Measurements from ENCODE around the gene DDOST.

The DDOST gene

DNA sequence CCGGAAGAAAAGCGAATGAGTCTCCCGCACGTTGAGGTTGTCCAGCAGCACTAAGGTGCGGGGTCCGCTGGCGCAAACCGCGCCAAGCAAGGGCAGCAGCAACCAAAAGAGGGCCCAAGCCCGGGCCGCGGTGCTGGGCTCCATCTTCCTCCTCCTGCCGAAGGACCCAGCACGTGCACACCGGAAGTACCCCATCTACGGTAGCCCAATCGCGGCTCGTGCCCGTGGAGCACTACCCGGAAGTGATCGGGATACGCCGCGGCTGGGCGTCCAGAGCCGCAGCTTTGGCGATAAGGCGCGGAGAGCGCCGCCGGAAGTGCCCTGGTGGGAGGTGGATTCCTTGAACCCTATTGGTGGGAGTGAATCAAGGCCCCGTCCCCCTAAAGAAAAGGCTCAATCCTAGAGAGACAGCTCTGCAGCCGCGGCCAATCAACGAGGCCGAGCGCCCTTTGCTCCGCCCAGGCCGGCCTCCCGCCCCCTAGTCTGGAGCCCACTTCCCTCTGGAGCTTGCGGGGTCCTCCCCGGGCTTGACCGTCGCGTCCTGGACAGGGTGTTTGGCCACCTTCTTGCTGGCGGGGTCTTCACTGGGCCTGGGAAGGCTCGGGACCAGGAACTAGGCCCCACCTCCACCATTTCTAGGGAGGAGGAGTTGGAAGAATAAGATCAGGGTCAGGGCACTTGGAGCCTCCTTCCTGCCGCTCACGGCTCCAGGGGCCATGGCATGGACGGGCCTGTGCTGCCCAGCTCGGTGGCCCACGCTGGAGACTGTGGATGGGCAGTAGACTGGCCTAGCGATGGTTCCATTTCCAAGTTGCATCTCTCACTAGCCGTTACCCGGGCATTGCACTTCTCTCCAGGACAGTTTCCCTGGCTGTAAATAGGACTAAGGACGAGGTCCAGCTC is at the start of gene DDOST:
DDOST (minus strand) TSS at position 163 of the 903 bp plus-strand sequence; CDS start at position 144, 19 bp downstream.
- DNase-seq (ENCODE audit: low spot score): peak; percentile 96

DNA sequence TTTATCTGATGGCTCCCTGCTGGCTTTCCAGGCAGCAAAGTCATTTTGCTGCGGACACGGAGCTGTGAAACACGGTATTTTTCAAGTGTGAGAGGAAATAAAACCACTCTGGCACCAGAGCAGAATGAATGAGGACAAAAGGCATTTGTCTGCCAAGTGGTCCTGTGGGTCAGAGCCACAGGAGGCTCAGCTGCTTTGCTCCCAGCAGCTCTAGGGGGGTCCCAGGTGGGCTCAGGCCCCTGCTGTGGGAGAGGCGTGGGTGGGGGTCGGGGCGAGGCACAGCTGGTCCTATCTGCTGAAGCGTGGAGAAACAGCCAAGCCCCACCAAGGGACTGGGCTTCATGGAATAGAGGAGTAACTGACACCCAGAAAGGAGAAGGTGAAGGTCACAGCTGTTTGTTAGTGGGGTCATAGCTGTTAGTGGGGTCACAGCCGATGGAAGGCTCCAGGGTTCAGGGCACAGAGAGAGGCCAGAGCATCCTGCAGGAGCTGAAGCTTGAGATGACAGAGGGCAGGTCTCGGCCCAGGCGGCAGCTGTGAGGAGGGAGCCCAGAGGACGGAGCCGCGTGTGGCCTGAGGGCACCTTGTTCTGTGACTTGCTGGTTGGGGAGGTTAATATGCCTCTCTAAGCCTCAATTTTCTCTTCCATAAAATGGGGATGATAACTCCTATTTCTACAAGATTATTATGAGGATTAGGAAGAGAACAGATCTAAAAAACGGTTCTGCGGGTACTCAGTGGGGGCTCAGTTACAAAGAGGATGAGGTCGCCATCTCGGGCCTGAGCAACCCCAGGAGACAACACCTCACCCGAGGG is 49.5 kb upstream of the DDOST start:
- DNase-seq (ENCODE audit: low spot score): no peak

DNA sequence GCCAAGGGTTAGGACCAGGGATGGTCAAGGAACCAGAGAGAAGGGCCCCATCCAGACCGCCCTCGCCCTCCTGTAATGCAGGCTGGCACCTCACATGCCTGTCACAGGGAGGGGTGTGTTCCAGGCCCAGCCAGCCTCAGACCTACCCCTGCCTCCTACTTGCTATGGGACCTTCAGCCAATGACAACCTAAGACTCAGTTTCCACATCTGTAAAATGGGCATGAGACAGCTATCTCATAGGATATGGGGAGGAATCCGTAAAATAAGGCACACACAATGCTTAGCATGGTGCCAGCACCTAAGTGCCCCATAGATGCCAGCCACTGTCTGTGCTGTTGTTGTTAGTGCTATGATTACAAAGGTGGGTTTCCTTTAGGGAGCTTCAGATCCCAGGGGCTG is 48.7 kb upstream of the DDOST start:
- DNase-seq (ENCODE audit: low spot score): no peak

DNA sequence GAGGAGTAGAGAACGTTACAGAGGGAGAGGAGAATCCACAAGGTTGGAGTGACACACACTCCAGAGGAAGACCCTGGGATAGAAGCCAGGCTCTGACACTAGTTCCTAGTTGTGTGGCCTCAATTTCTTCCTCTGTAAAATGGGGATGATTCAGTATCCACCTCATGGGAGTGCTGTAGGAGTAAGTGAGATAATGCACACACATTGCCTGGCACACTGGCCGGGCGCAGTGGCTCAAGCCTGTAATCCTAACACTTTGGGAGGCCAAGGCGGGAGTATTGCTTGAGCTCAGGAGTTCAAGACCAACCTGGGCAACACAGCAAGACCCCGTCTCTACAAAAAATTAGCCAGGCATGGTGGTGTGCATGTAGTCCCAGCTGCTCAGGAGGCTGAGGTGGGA is 47.7 kb upstream of the DDOST start:
- DNase-seq (ENCODE audit: low spot score): no peak

DNA sequence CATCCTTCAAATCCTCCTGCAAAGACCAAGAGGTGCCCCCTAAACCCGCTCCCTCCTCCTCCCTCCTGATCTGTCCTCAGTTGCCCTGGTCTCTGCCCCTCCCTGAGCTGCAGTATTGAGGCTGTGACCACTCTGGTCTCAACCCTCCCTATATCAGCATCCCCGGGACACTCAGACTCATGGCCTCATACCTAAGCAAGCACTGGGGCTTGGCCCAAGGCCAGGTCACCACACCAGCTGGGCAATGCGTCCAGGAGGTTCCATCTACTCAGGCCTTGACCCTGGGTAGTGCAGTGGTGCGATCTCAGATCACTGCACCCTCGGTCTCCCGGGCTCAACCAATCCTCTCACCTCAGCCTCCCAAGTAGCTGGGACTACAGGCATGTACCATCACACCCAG is 46.9 kb upstream of the DDOST start:
- DNase-seq (ENCODE audit: low spot score): no peak

DNA sequence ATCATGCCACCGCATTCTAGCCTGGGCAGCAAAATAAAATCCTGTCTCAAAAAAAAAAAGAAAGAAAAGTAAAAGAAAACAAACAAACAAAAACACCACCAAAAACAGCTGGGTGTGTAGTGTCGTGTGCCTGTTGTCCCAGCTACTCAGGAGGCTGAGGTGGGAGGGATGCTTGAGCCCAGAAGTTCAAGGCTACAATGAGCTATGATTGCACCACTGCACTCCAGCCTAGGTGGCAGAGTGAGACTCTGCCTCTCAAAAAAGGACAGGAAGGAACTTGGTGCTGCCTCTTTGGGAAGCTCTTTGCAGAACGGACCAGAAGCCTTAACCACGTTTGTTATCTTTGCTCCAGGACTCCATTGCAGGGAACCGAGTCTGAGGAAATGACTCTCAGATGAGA is 45.7 kb upstream of the DDOST start:
- DNase-seq (ENCODE audit: low spot score): no peak

DNA sequence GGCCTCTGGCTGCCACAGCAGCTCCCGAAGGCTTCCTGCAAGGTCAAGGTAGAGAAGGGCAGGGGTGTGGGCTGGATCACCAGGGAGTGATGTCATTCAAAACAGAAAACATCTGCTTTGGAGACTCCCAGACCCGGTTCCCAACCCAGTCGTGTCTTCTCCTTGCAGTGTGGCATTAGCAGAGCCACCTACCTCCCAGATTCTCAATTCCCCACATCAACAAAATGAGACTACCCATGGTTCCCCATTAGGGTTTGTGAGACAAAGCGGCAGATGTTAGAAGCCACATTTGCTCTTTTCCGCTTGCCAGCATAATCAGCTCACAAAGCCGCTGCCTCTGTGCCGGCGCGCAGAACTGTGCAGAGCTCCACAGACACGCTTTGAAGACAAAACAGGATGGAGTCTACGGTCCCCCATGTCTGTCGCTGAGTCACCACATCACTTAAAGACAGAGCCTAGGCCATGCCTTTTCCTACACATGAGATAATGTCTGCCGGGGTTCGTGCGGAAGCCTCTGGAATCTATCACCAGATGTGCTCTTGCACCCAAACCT is 44.1 kb upstream of the DDOST start:
- no peak for DNase-seq (ENCODE audit: low spot score)

DNA sequence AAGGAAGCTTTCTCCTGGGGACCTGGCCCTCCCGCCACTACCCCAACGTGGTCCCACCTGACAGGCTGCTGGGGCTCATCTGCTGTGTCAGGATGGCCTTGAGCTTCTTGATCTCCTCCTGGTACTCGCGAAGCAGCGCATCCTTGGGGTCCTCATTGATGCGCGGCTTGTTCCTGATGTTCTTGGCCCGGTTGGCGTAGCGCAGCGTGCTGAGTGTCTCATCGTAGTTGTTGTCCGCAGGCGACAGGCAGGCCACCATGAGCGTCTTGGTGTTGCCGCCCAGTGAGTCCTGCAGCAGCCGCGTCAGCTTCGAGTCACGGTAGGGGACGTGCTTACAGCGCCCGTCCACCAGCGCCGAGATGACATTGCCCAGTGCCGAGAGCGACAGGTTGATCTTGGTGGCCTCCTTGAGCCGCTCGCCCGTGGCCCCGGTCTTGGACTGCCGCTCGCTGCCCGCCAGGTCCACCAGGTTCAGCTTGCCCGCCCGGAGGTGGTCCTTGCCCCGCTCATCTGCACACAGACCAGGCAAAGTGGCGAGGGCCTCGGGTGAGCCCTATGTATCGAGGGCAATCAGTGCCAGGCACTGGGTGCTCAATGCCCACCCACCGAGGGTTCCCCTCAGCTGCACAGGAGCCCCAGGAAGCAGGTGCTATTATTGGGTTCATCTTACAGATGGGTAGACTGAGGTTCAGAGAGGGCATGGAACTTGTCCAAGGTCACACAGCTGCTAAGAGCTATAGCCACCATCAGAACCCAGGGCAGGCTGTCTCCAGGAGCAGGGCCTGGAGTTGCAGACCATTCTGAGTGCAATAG is 43.4 kb upstream of the DDOST start:
- no peak for DNase-seq (ENCODE audit: low spot score)

DNA sequence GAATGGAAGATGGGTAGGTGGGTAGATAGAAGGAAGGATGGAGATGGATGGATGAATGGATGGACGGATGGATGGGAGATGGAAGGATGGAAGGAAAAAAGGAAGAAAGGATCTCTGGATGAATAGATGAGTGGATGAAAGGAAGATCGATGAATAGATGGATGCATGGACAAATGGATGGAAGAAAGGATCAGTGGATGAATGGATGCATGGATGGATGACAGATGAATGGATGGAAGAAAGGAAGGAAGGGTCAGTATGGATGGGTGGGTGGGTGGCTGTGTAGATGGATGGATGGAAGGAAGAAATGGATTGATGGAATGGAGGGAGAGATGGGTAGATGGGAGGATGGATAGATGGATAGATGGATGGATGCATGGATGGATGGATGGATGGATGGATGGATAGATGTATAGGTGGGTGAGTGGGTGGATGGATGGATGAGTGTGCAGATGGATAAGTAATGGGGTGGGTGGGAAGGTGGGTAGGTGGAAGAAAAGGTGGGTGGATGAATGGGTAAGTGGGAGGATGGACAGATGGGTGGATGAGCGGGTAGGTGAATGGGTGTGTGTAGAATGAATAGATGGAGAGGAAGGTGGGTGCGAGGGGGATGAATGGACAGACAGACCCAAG is 42.1 kb upstream of the DDOST start:
- no peak for DNase-seq (ENCODE audit: low spot score)

DNA sequence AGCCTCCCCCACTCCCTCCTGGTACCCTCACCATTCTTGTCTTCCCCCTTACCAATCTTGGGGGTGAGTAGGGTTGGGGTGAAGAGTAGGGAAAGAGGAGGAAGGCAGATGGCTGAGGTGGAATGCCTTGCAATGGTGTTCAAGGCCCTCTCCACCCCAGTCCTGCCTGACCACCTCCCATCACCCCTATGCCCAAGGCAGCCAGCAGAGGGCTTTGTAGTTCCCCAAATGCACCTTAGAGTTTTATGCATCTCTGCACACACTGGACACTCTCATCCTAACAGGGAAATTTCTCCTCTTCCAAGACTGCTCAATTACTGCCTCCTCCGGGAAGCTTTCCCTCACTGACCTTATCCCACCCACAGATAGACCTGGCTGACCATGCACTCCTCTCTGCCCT is 41.2 kb upstream of the DDOST start:
- DNase-seq (ENCODE audit: low spot score): no peak

DNA sequence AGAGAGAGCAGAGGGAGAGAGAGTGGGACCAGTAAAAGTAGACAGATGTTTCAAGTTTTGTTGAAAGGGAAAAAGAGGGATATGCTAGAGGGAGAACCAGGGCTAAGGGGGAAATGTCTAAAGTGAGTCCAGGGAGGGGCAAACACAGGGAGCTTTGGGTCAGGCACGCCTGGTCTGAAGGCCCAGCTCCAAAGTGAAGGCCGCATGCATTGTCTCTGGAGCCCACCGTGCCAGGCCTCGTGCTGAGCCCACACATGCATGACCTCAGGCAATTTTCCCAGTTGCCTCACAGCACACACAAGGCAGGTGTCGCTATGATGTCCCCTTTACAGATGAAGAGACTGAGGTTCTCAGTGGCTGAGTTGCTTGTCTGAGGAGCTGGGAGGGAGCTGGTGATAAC is 40.7 kb upstream of the DDOST start:
- no peak for DNase-seq (ENCODE audit: low spot score)

DNA sequence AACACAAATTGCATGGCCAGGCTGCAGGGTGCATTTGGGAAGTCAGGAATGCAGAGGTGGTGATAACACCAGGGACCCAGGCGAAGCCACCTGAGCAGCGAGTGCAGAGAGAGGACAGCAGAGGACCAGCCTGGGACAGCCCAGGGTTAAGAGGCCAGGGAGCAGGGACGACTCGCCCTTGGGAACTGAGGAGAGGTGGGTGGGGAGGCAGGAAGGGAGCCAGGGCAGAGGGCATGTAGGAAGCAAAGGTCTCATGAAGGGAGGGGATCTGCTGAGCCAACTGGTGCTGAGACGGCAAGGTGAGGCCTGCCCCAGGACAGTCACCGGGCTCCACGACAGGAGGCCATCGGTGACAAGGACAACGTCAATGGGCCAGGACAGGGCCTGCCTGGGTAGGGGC is 40.3 kb upstream of the DDOST start:
- no peak for DNase-seq (ENCODE audit: low spot score)

DNA sequence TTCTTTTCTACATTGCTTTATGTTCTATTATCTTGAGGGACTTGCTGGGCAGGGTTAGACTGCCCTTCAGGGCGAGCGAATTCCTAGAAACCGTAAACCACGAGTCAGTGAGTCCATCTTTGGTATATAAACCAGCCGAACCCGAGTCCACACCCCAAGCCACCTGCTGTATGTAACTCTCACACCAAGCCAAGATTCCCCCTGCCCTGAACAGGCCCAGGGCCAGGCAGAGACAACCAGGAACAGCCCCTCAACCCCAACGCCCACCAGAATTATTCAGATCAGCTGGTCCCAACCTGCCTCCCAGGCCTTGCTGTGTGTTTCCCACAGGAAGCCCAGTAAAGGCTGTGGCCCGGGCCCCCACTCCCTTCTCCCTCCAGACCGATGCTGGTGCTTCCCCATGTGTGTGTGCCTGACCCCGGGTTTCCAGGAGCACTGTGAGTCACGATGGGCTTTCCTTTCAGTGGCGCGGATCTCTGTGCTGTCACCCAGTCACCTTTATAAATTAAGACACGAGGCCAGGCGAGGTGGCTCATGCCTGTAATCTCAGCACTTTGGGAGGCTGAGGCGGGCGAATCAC is 39.6 kb upstream of the DDOST start:
- DNase-seq (ENCODE audit: low spot score): no peak

DNA sequence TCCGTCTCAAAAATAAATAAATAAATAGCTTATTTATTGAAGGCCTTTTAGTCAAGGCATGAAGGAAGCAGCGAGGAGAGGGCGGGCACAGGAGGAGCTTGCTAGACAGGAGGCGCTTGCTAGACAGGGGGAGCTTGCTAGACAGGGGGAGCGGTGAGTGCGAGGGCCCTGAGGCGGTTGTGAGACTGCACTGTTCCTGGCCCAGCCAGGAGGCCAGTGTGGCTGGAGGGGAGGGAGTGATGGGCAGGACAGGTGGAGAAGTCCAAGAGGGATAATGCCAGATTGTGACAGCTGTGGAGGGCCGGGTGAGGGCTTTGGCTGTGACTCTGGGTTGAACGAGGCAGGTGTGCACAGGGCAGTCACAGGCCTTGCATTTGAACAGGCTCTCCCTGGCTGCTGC is 38.4 kb upstream of the DDOST start:
- DNase-seq (ENCODE audit: low spot score): no peak

DNA sequence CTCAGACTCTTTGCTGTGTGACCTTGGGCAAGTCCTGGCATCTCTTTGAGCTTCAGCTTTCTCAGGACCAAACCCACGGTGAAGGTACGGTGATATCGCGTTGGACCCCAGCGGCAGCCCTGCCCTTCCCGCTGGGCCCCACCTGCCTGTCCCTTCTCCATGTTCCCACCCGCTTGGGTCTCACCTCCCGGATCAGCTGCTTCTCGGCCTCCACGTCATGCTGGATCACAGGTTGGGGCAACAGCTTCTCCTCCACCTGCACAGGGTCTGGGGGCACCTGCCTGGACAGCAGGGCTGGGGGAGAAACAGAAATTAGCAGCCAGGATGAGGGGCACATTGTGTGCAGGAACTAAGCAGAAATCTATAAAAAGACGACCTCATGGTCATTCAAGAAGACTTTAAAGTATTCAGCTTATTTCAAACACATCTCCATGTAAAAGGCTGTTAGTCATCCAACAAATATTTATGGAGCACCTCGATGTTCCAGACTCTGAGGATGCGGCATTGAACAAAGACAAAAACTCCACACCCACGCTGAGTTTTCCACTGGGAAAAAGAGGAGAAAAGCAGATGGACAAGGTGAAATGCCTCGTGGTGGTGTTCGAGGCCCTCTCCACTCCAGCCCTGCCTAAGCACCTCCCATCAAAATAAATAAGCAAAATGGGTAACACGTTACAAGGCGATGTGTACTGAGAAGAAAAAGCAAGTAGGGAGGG is 37.2 kb upstream of the DDOST start:
- DNase-seq (ENCODE audit: low spot score): no peak

DNA sequence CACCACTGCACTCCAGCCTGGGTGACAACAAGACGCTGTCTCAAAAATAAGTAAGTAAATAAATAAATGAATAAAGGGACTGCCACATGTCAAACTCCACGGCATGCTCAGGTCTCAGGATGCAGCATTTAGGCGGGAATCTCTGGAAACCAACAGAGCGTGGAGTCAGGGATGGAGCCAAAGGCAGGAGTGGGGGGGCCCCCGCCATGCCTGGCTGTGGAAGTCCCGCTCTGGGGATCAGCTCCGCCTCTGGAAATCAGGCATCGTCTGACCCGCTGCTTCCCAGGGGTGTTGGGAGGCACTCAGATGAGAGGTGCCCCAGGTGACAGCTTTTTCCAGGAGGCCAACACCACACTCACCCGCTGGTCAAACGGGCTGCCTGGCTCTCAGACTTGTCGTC is 36.4 kb upstream of the DDOST start:
- DNase-seq (ENCODE audit: low spot score): no peak

DNA sequence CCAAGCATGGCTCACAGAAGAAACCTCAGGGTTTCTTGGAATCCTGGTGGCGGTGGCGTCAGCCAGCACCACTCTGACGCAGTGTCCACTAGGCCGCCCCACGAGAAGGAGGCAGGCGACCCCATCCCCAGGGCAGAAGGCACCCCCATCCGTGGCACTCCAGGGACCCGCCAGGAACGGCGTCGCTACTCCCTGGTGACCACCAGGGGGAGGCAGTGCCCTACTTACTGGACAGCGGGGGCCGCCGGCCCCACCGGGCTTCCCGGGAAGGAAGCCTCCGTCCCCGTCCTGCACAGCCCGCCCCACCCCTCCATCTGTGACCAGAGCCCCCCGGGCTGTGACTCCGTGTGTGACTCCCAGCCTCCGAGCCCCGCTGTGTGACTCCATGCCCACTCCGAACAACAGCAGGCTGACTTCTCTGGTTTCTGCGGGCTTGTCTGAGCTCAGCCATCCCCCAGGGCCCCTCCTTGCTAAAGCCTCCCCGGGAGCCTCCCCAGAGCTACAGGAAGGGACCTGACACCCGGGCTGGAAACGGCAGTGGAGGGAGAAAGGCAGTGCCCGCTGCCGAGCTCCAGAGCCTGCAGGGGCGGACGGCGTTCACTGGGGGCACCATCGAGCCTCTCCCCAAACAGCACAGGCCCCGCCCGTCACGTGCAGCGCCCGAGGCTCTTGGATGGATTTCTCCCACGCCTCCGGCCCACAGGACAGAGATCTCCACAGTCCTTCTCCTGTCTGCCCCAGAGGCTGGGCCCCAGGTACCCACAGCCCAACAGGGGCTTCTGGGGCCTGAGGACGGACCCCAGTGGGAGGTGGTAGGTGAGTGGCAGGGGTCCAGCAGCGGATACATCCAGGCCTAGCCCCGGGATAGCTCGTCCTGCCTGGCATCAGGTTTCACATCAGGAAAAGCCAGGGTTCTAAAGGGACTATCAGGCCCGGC is 35.5 kb upstream of the DDOST start:
- peak; percentile 60 for DNase-seq (ENCODE audit: low spot score)

DNA sequence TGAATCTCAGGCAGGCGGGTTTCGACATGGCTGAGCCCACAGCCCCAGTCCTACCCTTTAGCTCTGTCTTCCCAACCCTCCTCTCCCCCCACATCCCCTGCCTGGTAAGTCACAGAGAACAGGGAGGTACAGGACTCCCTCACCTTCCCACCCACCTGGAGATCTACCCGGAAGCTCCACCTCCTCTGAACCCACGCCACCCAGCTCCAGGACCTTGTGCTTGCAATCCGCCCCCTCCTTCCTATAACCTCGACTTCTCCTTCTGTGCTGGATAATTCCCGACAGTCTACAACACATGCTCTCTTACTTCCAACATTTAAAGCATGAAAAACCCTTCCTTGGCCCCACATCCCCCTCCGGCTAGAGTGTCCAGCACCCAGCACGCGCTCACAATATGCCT is 34.3 kb upstream of the DDOST start:
- no peak for DNase-seq (ENCODE audit: low spot score)

DNA sequence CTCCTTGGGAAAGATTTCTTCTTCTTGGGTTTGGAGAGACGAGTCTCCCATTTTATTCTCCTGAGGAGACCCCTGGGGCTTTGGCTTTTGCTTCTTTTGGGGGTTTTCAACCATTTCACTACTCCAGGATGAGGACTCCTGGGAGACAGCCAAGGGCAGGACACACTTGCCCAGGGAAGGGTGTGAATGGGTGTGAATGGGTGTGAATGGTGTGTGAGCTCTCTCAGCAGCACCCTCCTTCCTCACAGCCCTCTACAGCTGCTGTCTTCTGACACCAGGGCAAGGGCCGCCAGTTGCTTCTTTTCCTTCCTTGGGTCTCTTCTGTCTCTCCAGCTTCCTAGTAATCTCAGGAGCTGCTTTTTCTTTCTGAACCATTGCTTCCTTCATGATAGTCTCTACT is 32.5 kb upstream of the DDOST start:
- DNase-seq (ENCODE audit: low spot score): no peak

Measured in CD4-positive, alpha-beta T cell treated with Interleukin-2 at 100 ng/mL for 4 hours (primary cell).